ENCODE results near the gene ZC3H12A.

The ZC3H12A gene

GRCh38 chr1:37453647-37454046 lies 20.7 kb upstream of the ZC3H12A start:
- DNase-seq (ENCODE audit: insufficient read length, low spot score) = no peak
- no peak for FAIRE-seq

- FAIRE-seq (no peak), DNase-seq (ENCODE audit: insufficient read length, low spot score) (no peak)
Observed at GRCh38 chr1:37455516-37455915, 18.9 kb upstream of the ZC3H12A start.

GRCh38 chr1:37456614-37457013 lies 17.8 kb upstream of the ZC3H12A start:
- no peak for DNase-seq (ENCODE audit: insufficient read length, low spot score)
- FAIRE-seq = no peak

- FAIRE-seq = no peak
- no peak for DNase-seq (ENCODE audit: insufficient read length, low spot score)
Observed at GRCh38 chr1:37458551-37458950, 15.8 kb upstream of the ZC3H12A start.

GRCh38 chr1:37461698-37462436 lies 12.5 kb upstream of the ZC3H12A start:
- DNase-seq (ENCODE audit: insufficient read length, low spot score) = no peak
- no peak for FAIRE-seq

- DNase-seq (ENCODE audit: insufficient read length, low spot score) (no peak), FAIRE-seq (no peak)
Observed at GRCh38 chr1:37464443-37464842, 9.9 kb upstream of the ZC3H12A start.

- FAIRE-seq = no peak
- no peak for DNase-seq (ENCODE audit: insufficient read length, low spot score)
Observed at GRCh38 chr1:37465593-37466517, 8.5 kb upstream of the ZC3H12A start.

GRCh38 chr1:37468037-37468436 lies 6.3 kb upstream of the ZC3H12A start:
- DNase-seq (ENCODE audit: insufficient read length, low spot score) (no peak), FAIRE-seq (no peak)

- DNase-seq (ENCODE audit: insufficient read length, low spot score) (no peak), FAIRE-seq (no peak)
Observed at GRCh38 chr1:37469386-37469785, 5.0 kb upstream of the ZC3H12A start.

GRCh38 chr1:37471345-37472231 lies 2.8 kb upstream of the ZC3H12A start:
- FAIRE-seq = no peak
- no peak for DNase-seq (ENCODE audit: insufficient read length, low spot score)

GRCh38 chr1:37472281-37472680 lies 2.1 kb upstream of the ZC3H12A start:
- no peak for DNase-seq (ENCODE audit: insufficient read length, low spot score)
- FAIRE-seq = no peak

GRCh38 chr1:37472994-37473393 lies 1.4 kb upstream of the ZC3H12A start:
- no peak for FAIRE-seq
- no peak for DNase-seq (ENCODE audit: insufficient read length, low spot score)

GRCh38 chr1:37473431-37474045 lies 842 bp upstream of the ZC3H12A start:
- DNase-seq (ENCODE audit: insufficient read length, low spot score) (no peak), FAIRE-seq (no peak)

- DNase-seq (ENCODE audit: insufficient read length, low spot score) = no peak
- FAIRE-seq = no peak
Observed at GRCh38 chr1:37474697-37475379, 458 bp downstream of the ZC3H12A start.

GRCh38 chr1:37475380-37476086 lies 1.2 kb downstream of the ZC3H12A start:
- DNase-seq (ENCODE audit: insufficient read length, low spot score) = no peak
- FAIRE-seq = no peak

- no peak for FAIRE-seq
- no peak for DNase-seq (ENCODE audit: insufficient read length, low spot score)
Observed at GRCh38 chr1:37476087-37476452, 1.7 kb downstream of the ZC3H12A start.

- no peak for DNase-seq (ENCODE audit: insufficient read length, low spot score)
- no peak for FAIRE-seq
Observed at GRCh38 chr1:37476460-37477197, 2.2 kb downstream of the ZC3H12A start.

- DNase-seq (ENCODE audit: insufficient read length, low spot score) (peak; percentile 57), FAIRE-seq (peak; percentile 79)
Observed at GRCh38 chr1:37477198-37477931, 3.0 kb downstream of the ZC3H12A start.
